GM18861 (cell line): Measurements from ENCODE around the gene PPP1R14C.

Source experiments
- ATAC-seq: cut with Tn5 transposase; IDR thresholded peaks from one replicate; pipeline ENCODE4 v1.9.1; 2021; ENCODE audit not compliant: unreplicated experiment

The PPP1R14C gene

DNA sequence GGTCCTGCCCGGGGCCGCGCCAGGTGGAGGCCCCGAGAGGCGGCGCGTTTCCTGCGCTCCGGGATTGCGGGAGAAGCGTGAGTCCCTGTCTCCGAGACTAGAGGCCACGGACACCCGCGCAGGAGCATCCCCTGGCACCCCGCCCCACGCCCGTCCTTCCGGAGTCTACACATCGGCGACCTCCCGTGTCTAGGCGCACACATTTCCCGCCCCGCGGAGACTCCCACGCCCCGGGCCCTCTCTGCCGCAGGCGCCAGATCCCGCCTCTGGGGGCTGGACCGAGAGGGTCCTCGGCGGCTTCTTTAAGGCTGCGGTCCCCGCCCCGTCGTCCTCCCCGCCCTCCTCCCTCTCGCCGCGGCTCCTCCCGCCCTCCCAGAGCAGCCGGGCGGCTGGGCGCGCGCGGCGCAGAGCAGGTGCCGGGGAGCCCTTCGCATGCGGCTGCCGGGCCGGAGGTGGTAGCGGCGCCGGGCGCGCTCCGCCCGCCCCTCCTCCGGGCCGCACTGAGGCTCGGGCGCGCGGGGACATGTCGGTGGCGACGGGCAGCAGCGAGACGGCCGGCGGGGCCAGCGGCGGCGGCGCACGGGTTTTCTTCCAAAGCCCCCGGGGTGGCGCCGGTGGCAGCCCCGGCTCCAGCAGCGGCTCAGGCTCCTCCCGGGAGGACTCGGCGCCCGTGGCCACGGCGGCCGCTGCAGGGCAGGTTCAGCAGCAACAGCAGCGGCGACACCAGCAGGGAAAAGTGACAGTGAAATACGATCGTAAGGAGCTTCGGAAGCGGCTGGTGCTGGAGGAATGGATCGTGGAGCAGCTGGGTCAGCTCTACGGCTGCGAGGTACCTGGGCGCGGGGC lies at the start of gene PPP1R14C:
PPP1R14C (plus strand) TSS at position 375 of the 846 bp plus-strand sequence; CDS start at position 524, 149 bp downstream.
- no peak for ATAC-seq

GRCh38 chr6:150093397-150093796 lies 49.4 kb upstream of the PPP1R14C start:
- ATAC-seq, result no peak

- ATAC-seq, result no peak
Measured at GRCh38 chr6:150098155-150098554, 44.7 kb upstream of the PPP1R14C start.

GRCh38 chr6:150099546-150099945 lies 43.3 kb upstream of the PPP1R14C start:
- no peak for ATAC-seq

- ATAC-seq, result no peak
Measured at GRCh38 chr6:150099953-150100352, 42.9 kb upstream of the PPP1R14C start.

DNA sequence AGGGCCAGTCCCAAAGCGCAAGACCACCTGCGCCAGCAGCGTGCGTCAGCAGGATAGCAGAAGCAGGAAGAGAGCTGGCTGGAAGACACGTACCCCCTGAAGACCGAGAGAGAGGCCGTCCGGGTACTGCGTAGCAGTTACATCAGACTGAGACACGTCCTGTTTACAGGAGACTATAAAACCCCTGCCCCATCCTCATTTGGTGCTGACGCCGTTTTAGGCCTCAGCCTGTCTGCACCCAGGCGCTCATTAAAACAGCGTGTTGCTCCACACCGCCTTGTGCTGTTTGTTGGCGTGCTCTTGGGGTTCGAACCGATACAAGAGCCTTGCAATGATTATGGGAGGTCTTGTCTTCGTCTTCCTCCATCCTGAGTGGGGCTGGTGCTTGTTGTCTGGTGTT lies 42.1 kb upstream of the PPP1R14C start:
- no peak for ATAC-seq

GRCh38 chr6:150102750-150103270 lies 40.0 kb upstream of the PPP1R14C start:
- ATAC-seq, result no peak

GRCh38 chr6:150112233-150112632 lies 30.6 kb upstream of the PPP1R14C start:
- no peak for ATAC-seq

- no peak for ATAC-seq
Measured at GRCh38 chr6:150115769-150116168, 27.1 kb upstream of the PPP1R14C start.

DNA sequence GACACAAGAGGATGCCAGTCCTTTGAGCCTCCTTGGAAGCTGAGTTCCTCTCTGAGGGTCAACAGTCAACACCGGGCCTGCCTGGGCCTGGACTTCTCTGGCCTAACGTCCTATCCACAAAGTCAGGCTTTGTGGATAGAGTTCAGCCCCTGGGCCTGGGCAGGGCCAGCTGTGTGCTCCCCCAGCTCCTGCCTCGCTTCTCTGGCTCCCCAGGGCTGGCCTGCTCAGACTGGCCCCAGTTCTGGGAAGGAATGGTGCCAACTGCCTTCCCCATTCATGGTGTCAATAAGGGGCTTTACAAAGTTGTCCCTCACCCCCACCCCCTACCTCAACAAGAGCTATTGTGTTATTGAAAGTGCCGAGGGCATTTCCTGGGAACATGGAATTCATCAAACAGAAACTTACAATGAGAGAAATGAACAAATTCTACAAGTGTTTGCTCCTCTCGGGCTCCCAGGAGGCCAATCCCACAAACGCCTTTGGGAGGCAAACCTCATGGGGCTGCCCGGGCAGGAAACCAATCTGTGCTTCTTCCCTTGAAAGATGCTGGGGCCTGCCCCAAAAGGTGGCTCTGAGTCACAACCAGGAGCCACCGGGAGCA lies 26.5 kb upstream of the PPP1R14C start:
- no peak for ATAC-seq

GRCh38 chr6:150118203-150118602 lies 24.6 kb upstream of the PPP1R14C start:
- ATAC-seq, result no peak

DNA sequence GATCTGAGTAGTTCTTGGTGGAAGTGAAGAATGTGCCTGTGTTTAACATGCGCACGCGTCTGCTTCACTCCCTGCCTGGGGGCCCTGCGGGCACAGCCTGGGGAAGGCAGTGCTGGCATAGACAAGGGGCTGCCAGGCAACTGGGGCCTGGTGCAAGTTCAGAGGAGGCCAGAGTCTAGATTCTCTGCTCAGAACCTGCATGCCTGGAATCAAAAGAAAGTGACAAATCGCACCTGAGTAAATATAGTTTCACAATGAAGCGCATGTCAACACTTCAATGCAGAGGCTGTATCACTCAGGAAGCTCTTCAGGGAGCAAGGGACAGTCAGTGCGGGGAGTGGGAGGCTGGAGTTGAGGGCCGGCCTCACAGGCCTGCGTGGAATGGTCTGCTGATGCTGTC lies 24.2 kb upstream of the PPP1R14C start:
- no peak for ATAC-seq

GRCh38 chr6:150119173-150119572 lies 23.7 kb upstream of the PPP1R14C start:
- ATAC-seq, result no peak

GRCh38 chr6:150123645-150124044 lies 19.2 kb upstream of the PPP1R14C start:
- no peak for ATAC-seq

- no peak for ATAC-seq
Measured at GRCh38 chr6:150124235-150124634, 18.6 kb upstream of the PPP1R14C start.

DNA sequence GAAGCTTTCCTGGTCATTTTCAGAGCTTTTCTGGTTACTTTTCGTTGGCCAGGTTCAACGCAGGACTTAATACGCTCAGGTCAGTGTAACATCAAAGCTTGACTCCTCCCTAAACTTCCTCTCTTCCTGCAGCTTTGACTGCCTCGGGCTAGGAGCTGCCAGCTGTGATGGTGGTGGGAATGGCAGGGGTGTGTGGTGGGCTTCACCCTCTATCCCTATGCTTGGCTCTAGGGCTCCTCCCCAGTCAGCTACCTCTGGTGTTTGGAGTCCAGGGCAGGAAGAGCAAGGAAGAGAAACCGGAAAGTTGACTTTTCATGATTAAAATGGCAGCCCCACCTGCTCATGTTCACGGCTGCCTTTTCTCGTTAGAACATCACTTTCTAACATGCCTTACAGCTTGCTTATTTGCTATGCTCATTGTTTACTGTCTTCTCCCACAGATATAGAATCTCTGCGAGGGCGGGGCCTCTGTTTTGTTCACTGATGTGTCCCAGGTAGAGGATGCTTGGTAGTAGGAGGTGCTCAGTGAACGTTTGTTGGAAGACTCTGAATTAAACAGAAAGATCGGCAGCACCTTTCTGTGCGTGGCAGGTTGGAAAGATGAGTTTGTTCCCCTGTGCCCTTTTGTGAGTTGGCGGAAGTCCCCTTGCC lies 16.1 kb upstream of the PPP1R14C start:
- ATAC-seq, result no peak

- no peak for ATAC-seq
Measured at GRCh38 chr6:150128425-150128824, 14.4 kb upstream of the PPP1R14C start.

GRCh38 chr6:150129616-150130505 lies 13.0 kb upstream of the PPP1R14C start:
- ATAC-seq, result no peak

- ATAC-seq, result no peak
Measured at GRCh38 chr6:150133686-150134085, 9.2 kb upstream of the PPP1R14C start.

DNA sequence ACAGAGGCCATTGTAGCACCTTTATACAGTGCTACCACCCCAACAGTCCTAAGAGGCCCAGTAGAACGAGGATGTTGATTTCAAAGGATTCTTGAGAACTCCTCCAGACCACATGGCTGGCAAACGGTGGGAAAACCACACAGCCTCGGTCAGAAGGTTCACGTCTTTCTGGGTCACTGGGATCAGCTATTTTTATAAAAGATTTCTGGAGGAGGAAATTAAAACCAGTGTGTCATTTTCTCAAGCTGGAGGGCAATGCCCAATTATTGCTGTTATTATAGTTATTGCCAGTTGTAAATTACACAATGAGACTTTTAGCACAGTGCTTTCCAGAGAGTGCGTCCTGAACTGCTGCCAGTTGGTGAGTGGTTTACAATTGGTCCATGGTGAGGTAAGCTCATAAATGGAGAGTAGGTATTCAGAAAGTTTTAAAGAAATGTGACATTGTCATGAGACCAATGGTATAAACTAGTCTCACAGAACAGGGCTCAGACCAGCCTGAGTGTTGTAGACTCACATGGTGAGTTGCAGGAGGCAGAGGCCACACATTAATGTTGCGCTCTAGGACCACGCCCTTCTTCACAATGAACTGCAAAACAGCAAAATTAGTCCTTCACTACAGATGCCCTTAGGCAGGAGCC lies 8.4 kb upstream of the PPP1R14C start:
- ATAC-seq, result no peak
